Right hindlimb (tissue), 1 donor: Measurements from ENCODE around the gene DCTN3.

Source experiments
- DNase-seq: peaks from one replicate; pipeline ENCODE4 v3.0.0-alpha.2; 2018

DCTN3 gene

GRCh38 chr9:34615132-34615531, 5.2 kb downstream of the DCTN3 start:
- no peak for DNase-seq

GRCh38 chr9:34612788-34613390, 7.4 kb downstream of the DCTN3 start:
- peak; percentile 86 for DNase-seq

- DNase-seq = peak; percentile 90
Measured at GRCh38 chr9:34611811-34612787, 8.2 kb downstream of the DCTN3 start, which contains the start of gene RPP25L. Gene RPP25L (minus strand): TSS chr9:34612097. CDS start chr9:34611296, 801 bp downstream.

- peak; percentile 48 for DNase-seq
Measured at GRCh38 chr9:34611251-34611810, 9.0 kb downstream of the DCTN3 start.

- no peak for DNase-seq
Measured at GRCh38 chr9:34610434-34611206, 9.7 kb downstream of the DCTN3 start.

GRCh38 chr9:34607331-34607730, 13.0 kb downstream of the DCTN3 start:
- no peak for DNase-seq

GRCh38 chr9:34606905-34607304, 13.4 kb downstream of the DCTN3 start:
- DNase-seq = no peak

GRCh38 chr9:34606190-34606589, 14.1 kb downstream of the DCTN3 start:
- DNase-seq = no peak

GRCh38 chr9:34603610-34604231, 16.6 kb downstream of the DCTN3 start:
- peak; percentile 85 for DNase-seq

- DNase-seq = no peak
Measured at GRCh38 chr9:34601937-34602573, 18.2 kb downstream of the DCTN3 start.

- no peak for DNase-seq
Measured at GRCh38 chr9:34600908-34601307, 19.4 kb downstream of the DCTN3 start.

- no peak for DNase-seq
Measured at GRCh38 chr9:34599546-34599945, 20.7 kb downstream of the DCTN3 start.

GRCh38 chr9:34594177-34594576, 26.1 kb downstream of the DCTN3 start:
- DNase-seq = no peak

GRCh38 chr9:34592895-34593601, 27.2 kb downstream of the DCTN3 start:
- peak; percentile 79 for DNase-seq

GRCh38 chr9:34591917-34592866, 28.1 kb downstream of the DCTN3 start:
- DNase-seq = no peak

GRCh38 chr9:34591248-34591916, 28.9 kb downstream of the DCTN3 start:
- peak; percentile 90 for DNase-seq

GRCh38 chr9:34590381-34591247, 29.7 kb downstream of the DCTN3 start:
- peak; percentile 57 for DNase-seq

- DNase-seq = peak; percentile 77
Measured at GRCh38 chr9:34589636-34590380, 30.5 kb downstream of the DCTN3 start, which contains the start of gene CNTFR. Gene CNTFR (minus strand): TSS chr9:34589724. CDS start chr9:34568981, 20,743 bp downstream.
